Lung microvascular endothelial cell (primary cell): Measurements from ENCODE around the gene PLPPR1. TPM values are rescaled to one million over a fixed set of nuclear protein-coding genes. Genes with fewer than 3 reads are reported as not detected.

Source experiments
- DNase-seq, 2 donors: peaks; one replicate each; pipeline versions ENCODE4 v3.0.0 to v3.0.0-alpha.2; 2010; ENCODE audit warnings: low read depth in 2 of 2
- total RNA-seq: library from RNA; depleted of rRNA; stranded (reverse); fragments of >200 nt; gene quantifications from 2 replicates; pipeline ENCODE4 v1.2.1, GENCODE V29; 2014

Gene PLPPR1
- total RNA-seq, 1 donor from 2014 or later = not detected

DNA sequence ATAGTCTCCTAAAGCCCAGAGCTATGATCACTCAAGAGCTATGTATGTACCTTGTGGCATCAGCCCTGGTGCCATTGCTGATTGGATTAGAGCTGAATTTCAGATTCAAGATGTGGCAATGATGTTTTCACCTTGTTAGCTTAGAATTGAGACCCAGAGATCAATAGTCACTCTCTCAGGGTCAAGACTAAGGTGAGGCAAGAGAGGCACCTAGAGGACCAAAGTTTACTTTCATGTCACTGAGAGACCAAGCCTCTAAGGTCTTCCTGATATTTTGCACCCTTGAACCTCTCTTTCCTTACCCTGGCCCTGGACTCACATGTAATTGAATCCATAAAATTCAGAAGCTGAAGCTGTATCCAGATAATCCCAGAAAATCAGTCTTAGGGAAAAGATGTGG is 313.4 kb downstream of the PLPPR1 start:
- no peak for DNase-seq

DNA sequence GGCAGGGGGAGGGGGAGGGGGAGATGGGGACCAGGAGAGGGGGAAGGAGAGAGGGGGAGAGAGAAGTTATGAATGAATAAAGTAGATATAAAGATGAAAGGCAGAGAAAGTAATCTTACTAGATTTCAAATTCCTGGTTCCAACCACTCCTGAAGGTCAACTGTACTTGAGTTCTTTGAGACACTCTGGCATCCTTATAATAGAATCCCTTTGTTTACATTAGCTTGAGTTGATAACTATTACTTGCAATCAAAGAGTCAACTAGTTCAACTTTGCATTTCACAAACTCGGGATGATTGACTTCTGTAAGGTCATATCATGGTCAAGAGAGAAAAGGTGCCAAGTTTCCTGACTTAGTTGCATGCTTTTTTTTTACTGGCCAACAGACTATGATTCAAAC is 314.1 kb downstream of the PLPPR1 start:
- no peak for DNase-seq

DNA sequence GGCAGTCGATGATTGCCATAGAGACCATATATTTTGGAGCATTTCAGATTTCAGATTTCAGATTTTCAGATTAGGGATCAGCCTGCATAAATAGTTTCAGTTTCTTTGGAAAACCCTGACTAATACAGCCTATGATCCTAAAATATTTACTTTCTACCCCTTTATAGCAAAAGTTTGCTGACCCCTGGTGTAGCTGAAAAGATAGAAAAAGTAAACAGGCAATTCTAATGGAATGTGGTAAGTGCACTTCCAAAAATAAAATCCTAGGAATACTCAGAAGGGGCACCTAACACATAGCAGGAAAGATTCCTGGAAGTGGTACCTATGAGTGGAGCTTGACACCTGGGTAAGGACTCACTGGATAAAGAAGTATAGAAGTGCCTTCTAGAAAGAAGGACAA is 321.8 kb downstream of the PLPPR1 start:
- DNase-seq = no peak

DNA sequence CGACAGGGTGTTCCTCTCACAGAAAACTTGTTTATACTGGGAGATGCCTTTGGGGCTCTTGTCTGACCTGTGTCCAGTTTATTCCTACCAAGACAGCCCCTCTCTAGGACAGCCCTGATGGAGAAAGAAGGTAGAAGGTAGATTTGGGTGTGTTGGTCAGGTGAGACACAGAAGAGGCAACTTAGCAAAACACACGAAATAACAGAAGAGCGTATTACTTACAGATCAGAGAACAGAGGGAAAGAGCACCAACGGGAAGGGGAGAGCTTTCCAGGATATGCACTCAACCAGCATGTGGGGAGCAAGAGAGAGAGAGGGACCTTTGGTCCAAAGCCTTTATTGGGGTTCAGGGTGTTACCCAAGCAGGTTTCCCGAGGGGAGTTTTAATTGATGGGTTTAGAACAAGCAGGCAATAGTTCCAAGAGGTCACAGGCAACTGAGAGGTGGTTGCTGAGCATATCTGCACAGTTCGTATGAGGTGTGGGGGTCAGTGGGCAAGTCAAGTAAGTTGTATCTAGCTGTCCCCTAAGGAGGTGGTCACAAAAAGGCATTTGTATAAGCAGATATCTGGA is 324.5 kb downstream of the PLPPR1 start:
- DNase-seq = no peak

DNA sequence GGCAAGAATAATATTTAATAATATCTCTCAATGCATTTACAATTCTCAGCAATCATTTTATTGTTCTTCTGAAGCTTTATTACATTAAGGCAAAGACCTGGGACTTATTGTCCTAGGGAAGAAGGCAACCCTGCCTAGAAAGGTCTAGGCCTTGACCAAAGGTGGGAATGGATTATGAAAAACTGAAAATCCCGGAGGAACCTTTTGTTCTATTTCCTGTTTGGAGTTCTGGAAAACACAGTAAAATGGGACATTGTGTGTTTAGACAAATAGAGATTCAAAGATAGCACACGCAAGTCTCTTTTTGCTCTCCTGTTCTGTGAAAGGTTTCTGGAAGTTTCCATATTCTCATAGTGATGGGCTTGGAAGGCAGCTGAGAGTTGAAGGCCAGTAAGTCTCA is 325.2 kb downstream of the PLPPR1 start:
- no peak for DNase-seq

DNA sequence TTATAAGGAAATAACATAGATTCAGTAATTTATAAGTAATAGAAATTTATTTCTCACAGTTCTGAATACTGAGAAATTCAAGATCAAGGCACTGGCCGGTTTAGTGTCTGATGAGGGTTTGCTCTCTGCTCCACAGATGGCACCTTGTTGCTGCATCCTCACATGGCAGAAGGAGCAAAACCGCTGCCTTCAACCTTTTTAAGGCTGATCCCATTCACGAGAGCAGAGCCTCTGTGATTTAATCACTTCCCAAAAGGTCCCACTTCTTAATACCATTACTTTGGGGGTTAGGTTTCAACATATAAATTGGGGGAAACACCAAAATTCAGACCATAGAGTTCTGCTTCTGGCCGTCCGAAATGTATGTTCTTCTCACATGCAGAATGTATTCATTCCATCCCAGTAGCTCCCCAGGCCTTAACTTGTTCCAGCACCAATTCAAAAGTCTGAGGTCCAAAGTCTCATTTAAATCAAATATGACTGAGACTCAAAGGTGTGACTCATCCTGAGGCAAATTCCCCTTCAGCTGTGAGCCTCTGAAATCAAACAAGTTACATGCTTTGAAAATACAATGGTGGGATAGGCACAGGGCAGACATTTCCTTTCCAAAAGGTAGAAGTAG is 325.7 kb downstream of the PLPPR1 start:
- DNase-seq = no peak

DNA sequence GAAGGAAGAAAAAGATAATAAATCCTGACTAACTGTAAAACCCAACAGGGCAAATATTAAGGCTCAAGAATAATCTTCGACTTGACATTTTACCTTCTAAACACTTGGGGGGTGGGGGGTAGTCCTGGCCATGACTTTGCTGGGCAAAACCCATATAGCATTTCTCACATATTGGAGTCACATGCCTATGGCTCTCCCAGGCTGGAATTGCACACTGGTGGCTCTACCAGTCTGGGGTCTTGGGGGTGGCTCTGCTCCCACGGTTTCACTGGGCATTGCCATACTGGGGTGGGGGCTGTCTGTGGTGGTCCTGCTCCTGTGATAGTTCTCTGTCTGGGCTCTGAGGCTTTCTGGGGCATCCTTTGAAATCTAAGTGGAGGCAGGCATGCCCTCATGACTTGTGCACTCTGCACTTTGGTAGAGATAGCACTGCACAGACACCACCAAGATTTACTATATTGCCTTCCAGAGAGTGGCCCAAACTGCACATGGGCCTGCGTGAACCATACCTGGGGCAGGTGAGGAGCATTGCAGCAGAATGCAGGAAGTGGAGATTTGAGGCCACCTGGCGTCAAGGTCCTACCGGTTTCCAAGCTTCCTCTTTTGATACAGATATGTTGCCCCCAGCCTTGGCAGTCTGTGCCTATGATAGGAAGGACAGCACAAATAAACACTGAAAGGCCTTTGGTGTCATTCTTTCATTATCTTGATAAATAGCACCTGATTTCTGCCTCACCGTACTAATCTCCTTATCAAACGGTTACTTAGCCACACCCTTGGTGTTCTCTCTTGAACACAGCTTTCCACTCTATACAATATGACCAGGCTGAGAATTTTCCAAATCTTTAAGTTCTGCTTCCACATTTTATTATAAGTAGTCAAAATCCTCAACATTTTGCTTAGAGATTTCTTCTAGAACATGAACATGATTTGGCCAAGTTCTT is 326.5 kb downstream of the PLPPR1 start:
- no peak for DNase-seq

DNA sequence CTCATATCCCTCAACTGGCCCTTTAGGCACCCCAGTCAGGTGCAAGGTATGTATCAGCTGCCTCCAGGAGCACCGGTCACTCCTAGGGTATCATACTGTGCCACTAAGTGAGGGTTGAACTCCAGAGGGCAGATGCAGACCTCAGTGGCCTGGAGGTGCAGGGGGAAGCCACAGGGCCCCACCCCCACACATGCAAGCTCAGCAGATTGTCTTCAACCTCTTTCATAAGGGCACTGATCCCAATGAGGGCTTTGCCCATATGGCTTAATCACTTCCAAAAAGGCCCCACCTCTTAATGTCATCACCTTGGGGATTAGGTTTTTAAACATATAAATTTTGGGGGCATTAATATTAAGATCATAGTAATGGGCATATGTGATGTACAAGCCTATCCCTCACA is 328.1 kb downstream of the PLPPR1 start:
- DNase-seq = no peak

DNA sequence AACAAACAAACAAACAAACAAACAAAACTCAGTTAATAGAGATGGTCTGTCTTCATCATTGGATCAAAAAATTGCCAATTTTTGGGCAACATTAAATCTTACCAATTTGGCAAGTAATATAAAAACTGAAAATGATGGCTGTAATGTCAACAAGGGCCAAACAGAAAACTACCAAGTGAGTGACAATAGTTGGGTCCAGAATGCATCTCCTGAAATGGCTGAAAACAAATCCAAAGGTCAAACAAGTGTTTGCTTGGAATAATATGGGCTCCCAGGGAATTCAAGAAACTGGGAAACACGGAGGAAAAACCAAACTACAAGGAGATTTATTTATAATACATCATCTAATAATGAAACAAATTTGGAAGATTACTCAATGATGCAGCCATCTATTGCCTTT is 331.2 kb downstream of the PLPPR1 start:
- no peak for DNase-seq

DNA sequence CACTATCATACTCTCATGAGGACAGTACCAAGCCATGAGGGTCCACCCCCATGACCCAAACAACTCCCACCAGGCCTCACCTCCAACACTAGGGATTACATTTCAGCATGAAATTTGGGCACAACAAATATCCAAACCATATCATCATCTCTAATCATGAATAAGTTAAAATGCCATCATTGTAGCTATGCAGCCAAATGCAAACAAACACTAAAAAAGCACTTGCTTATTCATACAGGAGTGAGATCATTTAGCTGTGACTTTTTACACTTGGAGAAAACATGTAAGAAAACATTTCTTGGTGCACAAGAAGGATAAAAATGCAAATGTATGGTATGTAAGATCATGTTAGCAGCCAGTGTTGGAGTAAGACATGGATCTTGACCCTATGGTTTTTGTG is 332.1 kb downstream of the PLPPR1 start:
- no peak for DNase-seq

DNA sequence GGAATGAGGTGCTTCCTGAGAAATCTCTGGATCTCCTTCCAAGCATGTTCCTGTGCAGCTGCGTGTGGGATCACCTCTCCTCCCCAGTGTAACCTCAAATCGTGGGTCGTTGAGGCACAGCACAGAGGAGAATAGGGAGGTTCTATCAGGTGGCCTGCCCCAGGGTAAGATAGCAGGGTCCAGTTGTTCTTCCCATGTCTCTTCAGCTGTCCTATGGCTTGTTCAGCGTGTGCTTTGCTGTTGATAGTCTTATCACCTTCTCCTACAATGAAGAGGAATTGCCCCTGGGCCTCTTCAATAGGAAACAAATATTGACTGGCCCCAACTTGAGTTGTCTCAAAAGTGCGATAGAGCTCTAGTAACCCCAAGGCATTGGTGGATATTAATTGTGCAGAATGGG is 333.9 kb downstream of the PLPPR1 start:
- DNase-seq = no peak

DNA sequence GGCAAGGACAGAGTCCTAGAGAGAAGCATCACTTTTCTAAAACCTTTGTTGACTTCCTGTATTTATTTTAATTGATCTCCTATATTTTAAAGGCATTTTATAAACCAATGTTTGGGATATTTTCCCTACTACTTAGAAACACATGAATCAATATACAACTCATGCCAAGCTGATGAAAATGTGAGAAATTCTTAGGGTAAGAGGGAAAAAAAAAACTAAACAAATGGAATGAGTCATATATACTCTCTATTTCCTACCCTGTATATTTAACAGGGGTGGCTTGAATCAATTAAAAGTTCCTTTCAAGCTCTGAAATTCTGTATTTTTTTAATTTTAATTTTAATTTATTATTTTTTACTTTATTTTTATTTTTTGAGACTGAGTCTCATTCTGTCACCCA is 336.7 kb downstream of the PLPPR1 start:
- DNase-seq = no peak

DNA sequence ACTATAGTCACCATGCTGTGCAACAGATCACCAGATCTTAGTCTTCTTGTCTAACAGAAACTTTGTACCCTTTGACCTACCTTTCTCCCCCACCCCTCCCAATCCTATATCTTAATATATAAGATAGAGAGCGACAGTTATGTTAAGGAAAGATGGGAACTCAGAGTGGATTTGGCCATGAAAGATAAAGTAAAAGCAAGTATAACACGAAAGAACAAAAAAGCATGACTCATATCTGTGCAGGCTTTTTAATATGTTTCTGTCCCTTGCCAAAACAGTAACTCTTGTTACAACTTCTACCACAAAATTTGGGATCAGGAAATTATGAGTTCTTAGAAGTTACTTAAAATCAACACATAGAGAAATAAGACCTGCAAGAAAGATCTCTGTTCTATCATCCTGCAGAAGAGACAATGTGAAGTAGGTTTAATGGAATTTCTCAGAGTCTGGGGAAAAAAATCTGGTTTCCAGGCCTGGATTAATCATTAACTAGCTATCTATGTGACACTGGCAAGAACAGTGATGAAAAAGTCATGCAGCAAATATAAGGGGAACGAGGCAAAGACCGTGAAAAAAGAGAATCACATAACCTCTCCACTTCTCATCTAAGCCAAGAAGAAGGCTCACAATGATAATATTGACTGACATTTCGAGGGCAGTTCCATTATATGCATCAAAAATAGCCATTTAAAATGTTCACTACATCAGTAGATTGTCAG is 337.7 kb downstream of the PLPPR1 start:
- no peak for DNase-seq

DNA sequence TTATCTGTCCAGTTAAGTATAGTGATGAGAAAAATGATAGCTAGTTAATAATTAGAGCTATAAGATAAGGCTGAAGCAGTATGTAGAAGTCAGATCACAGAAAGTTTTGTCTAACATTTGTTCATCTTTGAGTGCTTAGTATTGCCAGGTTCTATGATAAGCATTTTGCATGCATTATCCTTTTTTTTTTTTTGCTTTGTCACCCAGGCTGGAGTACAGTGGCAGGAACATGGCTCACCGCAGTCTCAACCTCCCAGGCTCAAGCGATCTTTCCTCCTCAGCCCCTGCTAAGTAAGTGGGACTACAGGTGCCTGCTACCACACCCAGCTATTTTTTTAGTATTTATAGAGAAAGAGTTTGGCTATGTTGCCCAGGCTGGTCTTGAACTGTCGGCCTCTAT is 338.8 kb downstream of the PLPPR1 start:
- DNase-seq = no peak

DNA sequence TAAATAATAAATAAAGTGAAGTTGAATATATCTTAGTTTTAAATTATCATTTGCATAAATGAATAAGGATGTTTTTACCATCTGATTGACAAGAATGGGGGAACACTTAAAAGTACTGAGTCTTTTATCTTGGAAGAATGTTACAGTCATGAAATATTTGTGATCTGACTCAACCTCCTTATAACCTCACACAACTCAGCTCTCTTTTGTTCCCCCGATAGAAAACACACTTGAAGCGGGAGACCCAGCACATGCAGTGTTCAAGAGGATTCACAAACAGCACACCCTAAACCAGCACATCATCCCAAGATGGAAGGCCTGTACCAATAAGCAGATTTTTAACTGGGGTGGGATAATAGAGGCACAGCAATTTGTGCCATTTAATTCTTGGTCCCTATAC is 340.8 kb downstream of the PLPPR1 start:
- DNase-seq = no peak

DNA sequence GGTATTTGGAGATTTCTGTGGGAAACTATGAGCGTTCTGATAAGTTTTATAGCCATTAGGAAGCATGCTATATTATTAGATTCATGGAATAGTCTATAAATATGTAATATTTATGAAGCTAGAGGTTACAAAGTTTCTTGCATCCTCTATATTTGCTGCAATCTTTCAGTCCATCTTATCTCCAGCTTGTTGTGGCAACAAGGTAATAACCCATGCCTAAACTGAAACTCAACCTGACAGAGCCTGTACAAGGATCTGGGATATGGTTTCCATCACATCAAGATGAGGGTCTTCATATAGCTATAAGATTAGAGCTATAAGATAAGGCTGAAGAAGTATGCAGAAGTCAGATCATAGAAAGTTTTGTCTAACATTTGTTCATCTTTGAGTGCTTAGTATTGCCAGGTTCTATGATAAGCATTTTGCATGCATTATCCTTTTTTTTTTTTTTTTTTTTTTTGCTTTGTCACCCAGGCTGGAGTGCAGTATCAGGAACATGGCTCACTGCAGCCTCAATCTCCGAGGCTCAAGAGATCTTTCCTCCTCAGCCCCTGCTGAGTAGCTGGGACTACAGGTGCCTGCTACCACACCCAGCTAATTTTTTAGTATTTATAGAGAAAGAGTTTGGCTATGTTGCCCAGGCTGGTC is 341.5 kb downstream of the PLPPR1 start:
- no peak for DNase-seq

DNA sequence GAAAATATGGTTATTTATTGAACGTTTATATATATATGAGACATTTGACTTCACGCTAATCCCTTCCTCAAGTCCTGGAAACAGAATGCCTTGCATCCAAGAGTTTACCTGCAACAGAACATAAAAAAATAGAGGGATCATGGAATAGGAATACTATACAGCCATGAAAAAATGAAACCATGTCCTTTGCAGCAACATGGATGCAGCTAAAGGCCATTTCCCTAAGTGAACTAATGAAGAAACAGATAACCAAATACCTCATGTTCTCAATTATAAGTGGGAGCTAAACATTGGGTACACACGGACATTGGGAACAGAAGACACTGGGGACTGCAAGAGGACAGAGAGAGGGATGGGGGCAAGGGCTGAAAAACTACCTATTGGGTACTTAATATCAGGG is 343.3 kb downstream of the PLPPR1 start:
- no peak for DNase-seq

DNA sequence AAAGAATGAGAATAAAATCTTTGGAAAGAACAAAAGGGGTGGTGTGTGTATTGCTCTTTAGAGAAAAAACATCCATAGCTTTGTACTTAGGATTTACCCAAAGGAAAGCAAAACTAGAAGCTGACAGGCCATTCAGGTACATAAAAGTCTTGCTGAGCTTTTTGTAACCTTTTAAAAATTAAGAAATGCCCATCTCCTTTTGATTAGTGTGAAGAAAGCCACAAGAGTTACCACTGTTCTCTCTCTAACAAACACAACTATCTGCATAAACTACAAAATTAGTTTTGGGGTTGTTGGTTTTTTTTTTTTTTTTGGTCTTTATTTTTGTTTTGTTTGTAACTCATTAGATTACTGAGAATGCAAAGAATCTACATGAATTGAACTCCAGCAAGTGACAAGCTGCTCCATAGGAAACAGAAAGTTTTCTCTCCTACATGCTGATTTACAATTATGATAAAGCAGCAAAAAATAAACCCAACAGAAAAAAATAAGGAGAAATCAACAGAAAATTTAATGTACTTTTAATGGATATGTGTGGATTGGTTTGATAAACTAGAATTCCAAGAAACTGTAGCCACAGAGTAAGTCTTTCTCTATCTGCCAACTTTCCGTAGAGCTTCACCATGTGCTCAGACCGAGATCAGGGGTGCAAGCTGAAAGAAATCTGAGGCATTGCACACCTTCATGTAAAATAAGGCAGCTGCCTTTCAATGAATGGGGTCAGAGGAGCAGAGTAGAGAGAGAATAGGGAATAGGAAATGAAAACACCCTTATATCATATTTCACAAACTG is 344.0 kb downstream of the PLPPR1 start:
- no peak for DNase-seq
